Measurements from ENCODE around the gene PTPRN2. TPM values are rescaled to one million over a fixed set of nuclear protein-coding genes. Genes with fewer than 3 reads are reported as not detected.

The PTPRN2 gene
- total and polyA plus RNA-seq, 2 of the 13 experiments (the other 11 are each of a cell fraction or from before 2014, with no cell fraction given), result 2.5 to 24.2 TPM

GRCh38 chr7:158263110-158263963, 324.3 kb downstream of the PTPRN2 start (continued):
- TF ChIP-seq HMGXB4 (CRISPR knock-in tag; IDR thresholded peaks at IDR 0.05; ENCODE audit: borderline replicate concordance in 1 of 2, low read depth in 1 of 2) (no peak), PHF8 (CRISPR knock-in tag; IDR thresholded peaks at IDR 0.05) (no peak), FOXM1 (CRISPR knock-in tag; IDR thresholded peaks at IDR 0.05) (no peak), ZNF574 (CRISPR knock-in tag; IDR thresholded peaks at IDR 0.05) (no peak), ZNF468 (CRISPR knock-in tag; IDR thresholded peaks at IDR 0.05) (no peak), UBTF (CRISPR knock-in tag; IDR thresholded peaks at IDR 0.05) (no peak), CENPX (CRISPR knock-in tag; IDR thresholded peaks at IDR 0.05) (no peak), MIXL1 (CRISPR knock-in tag; IDR thresholded peaks at IDR 0.05) (no peak), PRDM4 (CRISPR knock-in tag; IDR thresholded peaks at IDR 0.05; ENCODE audit: borderline replicate concordance) (no peak), SP140L (CRISPR knock-in tag; IDR thresholded peaks at IDR 0.05; ENCODE audit: borderline replicate concordance) (no peak), ZNF761 (CRISPR knock-in tag; conservative IDR thresholded peaks at IDR 0.05) (no peak), SMARCE1 (IDR thresholded peaks at IDR 0.05; ENCODE audit: borderline replicate concordance) (no peak), FOXA3 (CRISPR knock-in tag; IDR thresholded peaks at IDR 0.05) (no peak), AGO1 (IDR thresholded peaks at IDR 0.05; ENCODE audit: low read depth, low read length, poor library complexity, severe bottlenecking) (no peak), ISL2 (CRISPR knock-in tag; IDR thresholded peaks at IDR 0.05) (no peak), DNMT1 (CRISPR knock-in tag; IDR thresholded peaks at IDR 0.05) (no peak), RARA (CRISPR knock-in tag; IDR thresholded peaks at IDR 0.05) (no peak)
- TF ChIP-seq, protein P1, sequence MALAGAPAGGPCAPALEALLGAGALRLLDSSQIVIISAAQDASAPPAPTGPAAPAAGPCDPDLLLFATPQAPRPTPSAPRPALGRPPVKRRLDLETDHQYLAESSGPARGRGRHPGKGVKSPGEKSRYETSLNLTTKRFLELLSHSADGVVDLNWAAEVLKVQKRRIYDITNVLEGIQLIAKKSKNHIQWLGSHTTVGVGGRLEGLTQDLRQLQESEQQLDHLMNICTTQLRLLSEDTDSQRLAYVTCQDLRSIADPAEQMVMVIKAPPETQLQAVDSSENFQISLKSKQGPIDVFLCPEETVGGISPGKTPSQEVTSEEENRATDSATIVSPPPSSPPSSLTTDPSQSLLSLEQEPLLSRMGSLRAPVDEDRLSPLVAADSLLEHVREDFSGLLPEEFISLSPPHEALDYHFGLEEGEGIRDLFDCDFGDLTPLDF (CRISPR knock-in tag; IDR thresholded peaks at IDR 0.05), result no peak
